HFFc6 (cell line): ENCODE measurements around the gene TRAPPC2B. TPM values are rescaled to one million over a fixed set of nuclear protein-coding genes. Genes with fewer than 3 reads are reported as not detected.
"Not testable (repeated sequence)": the region's sequence is repeated elsewhere in the genome, so short reads cannot be mapped to it uniquely, and the experiment has no call there.

ENCODE experiments used
- DNase-seq: peaks from one replicate; pipeline ENCODE4 v3.0.0-alpha.2; 2018
- H3K27ac Mint-ChIP-seq: 2 replicates; pipeline ENCODE4 v1.8.0; 2020; ENCODE audit warnings: mild to moderate bottlenecking, mixed read lengths
- H3K27me3 Mint-ChIP-seq: 2 replicates; pipeline ENCODE4 v1.8.0; 2021; ENCODE audit warnings: mild to moderate bottlenecking, moderate library complexity, mixed read lengths; ENCODE audit not compliant: insufficient read depth
- H3K36me3 Mint-ChIP-seq: 2 replicates; pipeline ENCODE4 v1.8.0; 2021; ENCODE audit warnings: low read depth, mixed read lengths
- H3K4me1 Mint-ChIP-seq: 2 replicates; pipeline ENCODE4 v1.8.0; 2020; ENCODE audit warnings: low read depth, mixed read lengths
- H3K4me3 Mint-ChIP-seq: 2 replicates; pipeline ENCODE4 v1.8.0; 2020; ENCODE audit warnings: mild to moderate bottlenecking, moderate library complexity, mixed read lengths
- H3K9me3 Mint-ChIP-seq: 2 replicates; pipeline ENCODE4 v1.8.0; 2020; ENCODE audit warnings: mild to moderate bottlenecking, mixed read lengths
- CTCF ChIP-seq: fragments of 200-600 bp; sonication (generic); IDR thresholded peaks from 2 replicates; pipeline ENCODE4 v1.5.0; 2021; ENCODE audit warnings: antibody characterized with exemption, mild to moderate bottlenecking
- total RNA-seq, 6 experiments: library from RNA; stranded (reverse); fragmentation: NEBNext Ultra II Directional; extraction: Animal tissue kit (Norgen Biotek cat#: 25700); gene quantifications; 2 replicates in 1 of 6; 3 replicates in 5 of 6; pipeline ENCODE4 v1.2.3, GENCODE V29; 2021

TRAPPC2B gene
- total RNA-seq, 6 experiments from 2014 or later = 7.3 to 8.5 (median 8.2) TPM

- no peaks in the 10 kb centered on the region for H3K4me1 Mint-ChIP-seq
- H3K36me3 Mint-ChIP-seq = peaks cover 97% of the 10 kb centered on the region
- H3K27me3 Mint-ChIP-seq = peaks cover 2% of the 10 kb centered on the region; the same call in 1 of the 2 replicates
- H3K27ac Mint-ChIP-seq = no peak overlapping the region
- no peak overlapping the region for H3K4me3 Mint-ChIP-seq
- no peak for DNase-seq
- no peak for TF ChIP-seq CTCF
- H3K9me3 Mint-ChIP-seq = peaks cover 64% of the 10 kb centered on the region
Observed at GRCh38 chr19:57374179-57374578, 10.8 kb downstream of the TRAPPC2B start.

GRCh38 chr19:57374647-57375046 is 11.3 kb downstream of the TRAPPC2B start:
- not testable (repeated sequence) for H3K4me3 Mint-ChIP-seq, H3K27ac Mint-ChIP-seq, H3K4me1 Mint-ChIP-seq, DNase-seq, H3K27me3 Mint-ChIP-seq
- Mint-ChIP-seq H3K36me3 (peaks cover 98% of the 10 kb centered on the region), H3K9me3 (peaks cover 69% of the 10 kb centered on the region)

GRCh38 chr19:57376151-57376550 is 12.8 kb downstream of the TRAPPC2B start:
- Mint-ChIP-seq H3K4me3 (no peak overlapping the region), H3K27me3 (no peaks in the 10 kb centered on the region)

GRCh38 chr19:57377498-57378146 is 14.3 kb downstream of the TRAPPC2B start:
- Mint-ChIP-seq H3K4me3 (no peak overlapping the region), H3K4me1 (no peaks in the 10 kb centered on the region), H3K27me3 (no peaks in the 10 kb centered on the region), H3K9me3 (peaks cover 75% of the 10 kb centered on the region), H3K27ac (no peak overlapping the region), H3K36me3 (peaks cover 79% of the 10 kb centered on the region)
- DNase-seq = no peak
- TF ChIP-seq CTCF = no peak

More at GRCh38 chr19:57376151-57376550, 12.8 kb downstream of the TRAPPC2B start:
- Mint-ChIP-seq H3K36me3 (peaks cover 94% of the 10 kb centered on the region), H3K4me1 (no peaks in the 10 kb centered on the region), H3K27ac (no peak overlapping the region), H3K9me3 (peaks cover 75% of the 10 kb centered on the region)
- no peak for DNase-seq
- TF ChIP-seq CTCF = no peak

- DNase-seq = no peak
- no peak overlapping the region for H3K4me3 Mint-ChIP-seq
- TF ChIP-seq CTCF = no peak
- no peak overlapping the region for H3K27ac Mint-ChIP-seq
- H3K27me3 Mint-ChIP-seq = no peaks in the 10 kb centered on the region
- H3K4me1 Mint-ChIP-seq = no peaks in the 10 kb centered on the region
- peaks cover 46% of the 10 kb centered on the region for H3K36me3 Mint-ChIP-seq
- H3K9me3 Mint-ChIP-seq = peaks cover 44% of the 10 kb centered on the region
Observed at GRCh38 chr19:57380923-57381322, 17.6 kb downstream of the TRAPPC2B start.

GRCh38 chr19:57382806-57383488 is 19.6 kb downstream of the TRAPPC2B start:
- no peak for DNase-seq
- Mint-ChIP-seq H3K36me3 (peaks cover 26% of the 10 kb centered on the region), H3K9me3 (peaks cover 24% of the 10 kb centered on the region), H3K27ac (no peak overlapping the region), H3K4me1 (no peaks in the 10 kb centered on the region), H3K27me3 (no peaks in the 10 kb centered on the region), H3K4me3 (no peak overlapping the region)
- TF ChIP-seq CTCF = no peak
